Liver (tissue), 3 donors: Measurements from ENCODE around the gene AAGAB.

Source experiments
- CTCF ChIP-seq: fragments of 150-350 bp; IDR thresholded peaks from 2 replicates; pipeline ENCODE4 v1.5.1; 2017; ENCODE audit warnings: improper control_type of control experiment, low read depth, low read length; ENCODE audit not compliant: missing input control
- MAX ChIP-seq: IDR thresholded peaks from 2 replicates; pipeline ENCODE4 v1.6.1; 2016; ENCODE audit warnings: antibody characterized with exemption
- TAF1 ChIP-seq: conservative IDR thresholded peaks from 2 replicates; pipeline ENCODE4 v1.6.1; 2016; ENCODE audit warnings: antibody characterized with exemption, mild to moderate bottlenecking
- donor health status: healthy.
- donor health status: healthy.

DNA sequence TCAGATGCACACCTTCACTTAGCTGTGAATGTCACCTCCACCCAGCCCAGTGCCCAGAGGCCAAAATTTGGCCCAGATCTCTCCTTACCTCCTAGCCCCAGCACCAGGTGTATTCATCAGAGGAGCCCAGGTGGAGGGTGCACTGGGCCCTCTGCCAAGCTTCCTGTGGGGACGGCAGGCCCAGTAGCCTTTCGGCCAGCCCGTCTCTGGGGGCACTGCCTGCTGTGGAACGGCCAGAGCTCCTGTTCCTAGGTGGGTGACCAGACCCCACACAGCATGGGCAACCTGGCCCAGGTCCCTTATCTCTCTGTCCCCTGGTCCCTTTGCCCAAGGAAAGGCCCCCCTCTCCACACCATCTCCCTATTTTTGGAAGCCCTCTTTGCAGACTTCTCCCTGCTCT is 67.8 kb downstream of the AAGAB start:
- TF ChIP-seq CTCF: no peak
- TF ChIP-seq MAX: no peak
- no peak for TF ChIP-seq TAF1
